Activated CD8-positive, alpha-beta T cell treated with anti-CD3 and anti-CD28 coated beads for 36 hours (primary cell): ENCODE results near the gene PRR15L. TPM values are rescaled to one million over a fixed set of nuclear protein-coding genes. Genes with fewer than 3 reads are reported as not detected.

Experiments
- ATAC-seq: fragments of 200-7000 bp; cut with Tn5 transposase; one replicate; pipeline ENCODE4 v1.10.0; 2021; ENCODE audit warnings: mild to moderate bottlenecking, moderate library complexity
- CTCF ChIA-PET: fragments of 350-600 bp; sonication (Branson Sonifier 250); formaldehyde crosslinking; loops from one replicate; lab custom pipeline; 2021; ENCODE audit warnings: antibody characterized with exemption; lab: Charles Lee
- POLR2A ChIA-PET: fragments of 350-600 bp; sonication (Branson Sonifier 250); formaldehyde crosslinking; loops from one replicate; lab custom pipeline; 2021; ENCODE audit warnings: antibody characterized with exemption; lab: Charles Lee
- DNase-seq: peaks from one replicate; pipeline ENCODE4 v3.0.0-alpha.2; 2020
- H3K27ac Mint-ChIP-seq: one replicate; pipeline ENCODE4 v1.8.0; 2021; ENCODE audit warnings: mild to moderate bottlenecking, mixed read lengths
- H3K27me3 Mint-ChIP-seq: one replicate; pipeline ENCODE4 v1.8.0; 2021; ENCODE audit warnings: mixed read lengths
- H3K36me3 Mint-ChIP-seq: one replicate; pipeline ENCODE4 v1.8.0; 2021; ENCODE audit warnings: low read depth, mixed read lengths
- H3K4me1 Mint-ChIP-seq: one replicate; pipeline ENCODE4 v1.8.0; 2021; ENCODE audit warnings: low read depth, mixed read lengths
- H3K4me3 Mint-ChIP-seq: one replicate; pipeline ENCODE4 v1.8.0; 2021; ENCODE audit warnings: mild to moderate bottlenecking, moderate library complexity, mixed read lengths
- H3K9me3 Mint-ChIP-seq: one replicate; pipeline ENCODE4 v1.8.0; 2021; ENCODE audit warnings: mixed read lengths
- CTCF ChIP-seq: fragments of 200-600 bp; IDR thresholded peaks from one replicate; pipeline ENCODE4 v1.8.0; 2022; ENCODE audit warnings: antibody characterized with exemption, mild to moderate bottlenecking
- intact Hi-C: fragments of 100-400 bp; cut with micrococcal nuclease; formaldehyde crosslinking; loops from one replicate; pipeline ENCODE4 v1.10.0; 2022
- total RNA-seq, 2 experiments: library from RNA; stranded (reverse); gene quantifications; one replicate each; pipeline ENCODE4 v1.2.3, GENCODE V29; 2021

The PRR15L gene, protein sequence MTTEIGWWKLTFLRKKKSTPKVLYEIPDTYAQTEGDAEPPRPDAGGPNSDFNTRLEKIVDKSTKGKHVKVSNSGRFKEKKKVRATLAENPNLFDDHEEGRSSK
- not detected for total RNA-seq

GRCh38 chr17:47957591-47958490 lies at the start of gene PRR15L:
TSS of gene PRR15L (minus strand) at chr17:47957883. CDS start at chr17:47953234, 4,649 bp downstream.
- DNase-seq: no peak
- H3K4me3 Mint-ChIP-seq: no peak within 1 kb of the TSS
- H3K4me1 Mint-ChIP-seq: no peaks in the 10 kb centered on the region
- H3K36me3 Mint-ChIP-seq: no peaks in the 10 kb centered on the region
- H3K9me3 Mint-ChIP-seq: no peaks in the 10 kb centered on the region
- intact Hi-C loops: no loop called here
- no peak for TF ChIP-seq CTCF
- H3K27ac Mint-ChIP-seq: no peak within 1 kb of the TSS
- no peak for ATAC-seq
- no peaks in the 10 kb centered on the region for H3K27me3 Mint-ChIP-seq
- ChIA-PET CTCF (interaction anchor here (0.7 to 4.3 kb wide), 5 partner anchors 9 to 21 kb away, joined by 4 to 34 read pairs (median 17); partner anchors contain the start of gene CDK5RAP3), POLR2A (interaction anchor here (1.6 to 1.7 kb wide), 2 partner anchors 13 to 62 kb away, joined by 3 to 6 read pairs; partner anchors contain the start of gene CDK5RAP3)

DNA sequence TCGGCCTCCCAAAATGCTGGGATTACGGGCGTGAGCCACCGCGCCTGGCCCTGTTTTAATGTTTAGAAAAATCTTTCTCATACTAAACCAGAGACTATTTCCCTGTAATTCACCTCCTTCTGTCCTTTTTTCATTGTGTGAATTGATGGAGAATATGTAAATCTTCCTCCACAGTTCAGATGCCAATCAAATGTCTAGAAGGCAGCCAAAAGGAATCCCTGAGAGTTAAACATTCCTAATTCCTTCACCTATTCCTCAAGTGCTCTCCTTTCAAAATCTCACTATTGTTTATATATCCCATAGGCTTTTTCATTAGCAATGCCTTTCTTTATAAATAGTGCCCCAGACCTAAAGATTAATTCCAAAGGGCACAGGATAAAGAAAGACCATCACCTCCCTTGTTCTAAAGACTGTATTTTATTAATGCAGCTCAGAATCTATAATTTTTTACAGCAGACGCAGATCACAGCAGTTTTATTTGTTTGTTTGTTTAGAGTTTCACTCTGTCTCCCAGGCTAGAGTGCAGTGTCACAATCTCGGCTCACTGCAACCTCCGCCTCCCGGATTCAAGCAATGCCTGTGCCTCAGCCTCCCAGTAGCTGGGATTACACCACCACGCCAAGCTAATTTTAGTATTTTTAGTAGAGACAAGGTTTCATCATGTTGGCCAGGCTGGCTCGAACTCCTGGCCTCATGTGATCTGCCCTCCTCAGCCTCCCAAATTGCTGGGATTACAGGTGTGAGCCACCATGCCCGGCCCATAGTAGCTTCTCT lies 49.4 kb upstream of the PRR15L start:
- TF ChIP-seq CTCF: no peak
- intact Hi-C loops: no loop called here
- Mint-ChIP-seq H3K9me3 (no peaks in the 10 kb centered on the region), H3K27me3 (peaks cover 31% of the 10 kb centered on the region), H3K36me3 (no peaks in the 10 kb centered on the region), H3K4me1 (peaks cover 11% of the 10 kb centered on the region), H3K27ac (no peak overlapping the region), H3K4me3 (no peak overlapping the region)
- ATAC-seq (no peak), DNase-seq (no peak)
- ChIA-PET CTCF (interaction anchor here (1.3 to 1.5 kb wide), 3 partner anchors 13 to 58 kb away, joined by 3 to 6 read pairs (median 3); no protein-coding TSS in a partner anchor), POLR2A (no interaction called here)

GRCh38 chr17:48004983-48005382 lies 47.3 kb upstream of the PRR15L start:
- ATAC-seq (no peak), DNase-seq (no peak)
- Mint-ChIP-seq H3K36me3 (no peaks in the 10 kb centered on the region), H3K4me3 (no peak overlapping the region), H3K4me1 (peaks cover 2% of the 10 kb centered on the region), H3K9me3 (no peaks in the 10 kb centered on the region), H3K27ac (no peak overlapping the region), H3K27me3 (peaks cover 20% of the 10 kb centered on the region)
- POLR2A ChIA-PET: no interaction called here
- CTCF ChIA-PET: no interaction called here
- intact Hi-C loops: no loop called here
- no peak for TF ChIP-seq CTCF

- DNase-seq (no peak), ATAC-seq (no peak)
- Mint-ChIP-seq H3K36me3 (no peaks in the 10 kb centered on the region), H3K27me3 (peaks cover 15% of the 10 kb centered on the region), H3K4me1 (peaks cover 2% of the 10 kb centered on the region), H3K4me3 (no peak overlapping the region), H3K27ac (no peak overlapping the region), H3K9me3 (no peaks in the 10 kb centered on the region)
- intact Hi-C loops: no loop called here
- ChIA-PET CTCF (no interaction called here), POLR2A (no interaction called here)
- no peak for TF ChIP-seq CTCF
Measured at GRCh38 chr17:48003417-48004151, 45.9 kb upstream of the PRR15L start.
